Islet precursor cell (in vitro differentiated cells): ENCODE measurements around the gene GP1BB.
"Not testable (repeated sequence)": the region's sequence is repeated elsewhere in the genome, so short reads cannot be mapped to it uniquely, and the experiment has no call there.

ENCODE experiments used
- DNase-seq: peaks from one replicate; pipeline ENCODE4 v3.0.0-alpha.2; 2018

The GP1BB gene

DNA sequence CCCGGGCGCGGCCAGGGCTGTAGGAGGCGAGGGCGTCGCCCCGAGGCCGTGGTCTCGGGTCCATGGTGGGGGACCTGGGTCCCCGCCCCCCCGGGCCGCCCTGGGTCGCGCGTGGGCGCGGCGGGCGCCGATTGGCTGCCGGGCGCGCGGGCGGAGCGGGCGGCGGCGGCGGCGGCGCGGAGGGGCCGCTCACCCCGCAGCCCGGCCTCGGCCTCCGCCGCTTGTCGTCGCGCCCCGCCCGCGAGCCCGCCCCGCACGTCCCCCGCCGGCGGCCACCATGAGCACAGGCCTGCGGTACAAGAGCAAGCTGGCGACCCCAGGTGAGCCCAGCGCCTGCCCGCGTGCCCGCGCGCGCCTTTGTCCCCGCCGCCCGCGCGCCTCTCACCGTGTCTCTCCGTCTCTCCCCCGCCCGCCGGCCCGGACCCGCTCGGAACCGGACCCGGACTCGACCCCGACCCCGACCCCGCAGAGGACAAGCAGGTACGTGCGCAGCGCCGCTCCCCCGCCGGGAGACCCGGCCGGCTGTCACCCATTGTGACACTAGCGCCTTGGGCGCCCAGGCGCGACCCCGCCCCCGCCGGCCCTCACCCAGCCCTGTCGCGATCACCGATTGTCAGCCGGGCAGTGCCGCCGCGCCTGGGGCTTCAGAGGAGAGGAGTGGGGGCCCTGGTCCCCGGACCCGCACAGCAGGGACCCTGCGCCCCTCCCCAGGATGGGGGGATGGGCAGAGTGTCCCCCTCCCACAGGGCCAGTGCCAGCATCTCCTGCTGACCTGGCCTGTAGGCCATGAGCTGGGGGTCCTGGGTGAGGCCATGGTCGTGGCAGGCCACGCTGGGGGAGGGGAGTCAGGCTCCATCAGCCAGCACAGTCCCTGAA lies 8.8 kb upstream of the GP1BB start, which contains the start of gene SEPTIN5:
Gene SEPTIN5, plus strand, starts transcription at position 192 of the 876 bp plus-strand sequence. Its CDS starts 86 bp downstream, at position 278.
- DNase-seq = no peak

DNA sequence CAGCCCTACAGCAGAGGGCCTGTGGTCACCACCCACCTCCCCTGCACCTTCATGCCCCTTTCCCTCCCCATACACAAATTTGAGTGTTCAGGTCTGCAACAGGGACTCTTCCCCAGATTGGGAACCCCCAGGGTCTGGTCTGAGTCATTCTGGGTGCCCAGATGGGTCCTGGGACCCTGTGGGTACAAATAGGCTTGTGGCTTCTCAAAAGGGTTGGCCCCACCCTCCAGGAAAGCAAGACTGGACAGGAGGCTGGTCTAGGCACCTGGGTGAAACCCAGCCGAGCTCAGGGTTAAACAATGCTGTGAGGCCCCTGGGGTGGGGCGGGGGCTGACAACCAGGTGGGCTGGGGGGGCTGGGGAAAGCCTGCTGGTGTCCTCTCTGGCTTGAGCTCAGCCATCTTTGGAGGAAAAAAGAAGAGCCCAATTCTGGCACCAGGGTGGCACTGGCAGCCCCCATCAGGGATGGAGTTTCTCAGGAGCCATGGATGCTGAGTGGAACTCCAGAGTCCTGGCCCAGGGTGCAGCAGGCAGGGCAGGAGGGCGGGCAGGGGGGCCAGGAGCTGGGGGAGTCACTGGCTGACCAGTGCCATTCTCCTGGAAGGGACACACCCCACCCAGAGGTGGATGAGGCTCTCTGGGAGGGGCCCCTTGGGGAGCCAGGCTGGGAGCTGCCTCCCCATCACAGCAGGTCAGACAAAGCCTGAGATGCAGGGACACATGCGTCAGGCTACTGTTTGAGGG lies 8.0 kb upstream of the GP1BB start:
- DNase-seq = no peak

DNA sequence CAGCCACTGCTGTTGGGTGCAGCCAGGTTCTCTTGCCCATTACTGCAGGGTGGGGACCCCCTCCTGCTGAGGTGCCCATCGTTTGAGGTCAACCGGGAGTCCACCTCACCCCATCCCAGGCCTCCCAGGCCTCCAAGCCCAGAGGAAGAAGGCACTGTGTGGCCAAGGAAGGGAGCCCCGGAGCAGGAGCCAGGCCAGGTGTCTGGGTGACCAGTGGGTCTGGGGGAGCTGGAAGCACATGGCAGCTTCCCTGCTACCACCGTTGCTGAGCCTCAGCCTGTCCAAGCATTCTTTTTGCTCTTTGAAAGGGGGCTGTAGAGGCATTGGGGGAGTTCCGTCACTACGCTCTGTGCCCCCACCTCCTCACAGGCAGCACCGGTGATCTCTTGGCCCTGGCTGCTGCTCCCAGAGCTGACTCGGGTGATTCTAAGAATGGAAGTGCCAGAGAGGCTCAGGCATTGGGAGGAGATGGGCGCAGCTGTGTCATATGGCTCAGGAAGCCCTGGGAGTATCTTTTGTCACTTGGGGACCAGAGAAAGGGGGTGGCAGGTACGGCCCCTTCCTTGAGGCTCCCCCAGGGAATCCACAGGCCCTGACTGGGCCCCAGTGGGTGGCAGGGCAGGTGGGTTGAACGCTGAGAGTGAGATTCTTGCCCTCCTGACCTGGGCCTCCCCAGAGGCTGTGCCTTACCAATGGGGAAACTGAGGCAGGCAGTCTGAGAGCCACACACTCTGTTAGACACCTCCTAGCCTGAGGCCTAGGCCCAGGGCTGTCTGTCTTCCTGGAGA lies 7.1 kb upstream of the GP1BB start:
- no peak for DNase-seq

DNA sequence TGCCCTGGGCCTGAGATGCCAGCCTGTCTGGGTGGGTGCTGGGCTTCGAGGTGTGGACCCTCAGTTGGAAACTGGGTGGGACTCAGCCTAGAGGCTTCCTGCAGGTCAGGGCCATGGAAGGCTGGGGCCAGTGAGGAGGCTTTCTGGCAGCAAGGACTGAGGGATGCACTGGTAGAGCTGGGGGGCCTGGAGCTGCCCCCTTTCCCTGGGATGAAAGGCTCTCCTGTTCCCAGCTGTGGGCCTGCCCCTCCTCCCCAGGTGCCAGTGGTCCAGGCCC lies 6.6 kb upstream of the GP1BB start:
- DNase-seq = no peak

DNA sequence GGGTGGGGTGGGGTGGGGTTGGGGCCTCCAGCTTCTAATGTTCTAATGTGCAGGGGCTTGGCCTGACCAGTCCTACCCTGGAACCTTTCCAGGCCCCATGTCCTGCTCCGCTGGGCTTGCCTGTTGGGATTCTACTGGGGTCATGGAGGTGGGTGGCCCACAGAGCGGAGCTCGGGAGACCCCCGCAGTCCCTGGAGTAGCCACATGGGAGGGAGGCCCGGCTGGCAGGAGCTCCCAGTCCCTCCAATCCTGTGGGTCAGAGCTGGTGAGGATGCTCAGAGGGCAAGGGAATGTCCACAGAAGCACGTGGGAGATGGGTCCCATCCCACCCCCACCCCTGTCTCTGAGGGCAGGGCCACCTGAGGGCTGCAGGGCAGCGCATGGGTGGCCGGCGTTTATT lies 6.2 kb upstream of the GP1BB start:
- DNase-seq = no peak

DNA sequence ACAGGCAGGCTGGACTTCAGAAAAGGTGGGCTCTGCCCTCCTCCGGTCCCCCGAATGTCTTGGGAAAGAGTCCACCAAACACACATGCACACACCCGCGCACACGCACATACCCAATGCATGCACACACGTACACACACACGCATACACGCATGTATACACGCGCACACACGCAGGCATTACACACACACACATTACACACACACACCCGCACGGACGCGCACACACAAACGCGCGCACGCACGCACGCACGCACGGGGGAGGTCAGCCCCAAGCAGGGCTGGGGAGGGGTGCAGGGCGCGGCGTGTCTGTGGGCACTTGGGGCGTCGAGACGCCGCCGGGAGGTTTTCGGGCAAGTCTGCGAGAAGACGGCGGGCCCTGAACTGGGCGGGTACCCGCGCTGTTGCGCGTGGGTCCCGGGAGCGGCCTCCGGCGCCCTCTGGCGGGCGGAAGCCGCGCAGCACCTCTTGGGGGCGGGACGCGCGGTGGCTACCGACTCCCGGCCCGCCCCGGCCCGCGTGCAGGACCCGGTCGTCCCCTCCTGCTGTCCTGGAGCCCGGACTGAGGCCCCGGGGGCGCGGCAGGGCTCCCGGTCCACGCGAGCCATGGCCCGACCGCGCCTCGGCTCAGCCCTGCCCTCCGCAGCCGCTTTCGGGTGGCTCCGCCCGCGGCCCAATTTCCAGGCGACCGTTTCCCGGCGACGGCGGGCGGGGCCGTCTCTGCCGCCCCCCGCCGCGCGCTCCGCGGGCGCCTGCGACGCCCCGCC lies 5.5 kb upstream of the GP1BB start:
- peak; percentile 81 for DNase-seq

DNA sequence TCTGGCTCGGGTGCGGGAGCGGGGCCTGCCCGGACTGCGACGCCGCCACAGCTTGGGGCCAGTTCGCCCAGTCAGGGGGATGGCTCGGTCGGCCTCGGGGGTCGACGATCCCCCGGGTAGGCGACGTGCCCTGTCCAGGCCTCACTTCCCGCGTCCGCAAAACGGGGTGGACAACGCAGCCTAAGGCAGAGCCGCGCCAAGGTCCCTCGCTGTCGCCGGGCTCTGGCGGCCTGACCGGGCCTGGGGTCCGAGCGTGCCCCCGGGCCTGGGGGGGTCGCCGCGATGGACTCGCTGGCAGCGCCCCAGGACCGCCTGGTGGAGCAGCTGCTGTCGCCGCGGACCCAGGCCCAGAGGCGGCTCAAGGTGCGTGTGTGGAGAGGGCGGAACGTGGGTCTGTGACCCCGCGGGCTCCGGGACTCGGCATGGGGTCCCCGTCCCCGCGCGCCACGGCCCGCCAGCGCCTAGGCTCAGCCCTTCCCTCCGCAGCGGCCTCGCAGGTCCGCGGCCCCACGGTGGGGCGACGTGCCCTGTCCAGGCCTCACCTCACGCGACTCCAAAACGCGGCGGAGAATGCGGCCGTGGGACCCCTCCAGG lies 4.8 kb upstream of the GP1BB start:
- no peak for DNase-seq

DNA sequence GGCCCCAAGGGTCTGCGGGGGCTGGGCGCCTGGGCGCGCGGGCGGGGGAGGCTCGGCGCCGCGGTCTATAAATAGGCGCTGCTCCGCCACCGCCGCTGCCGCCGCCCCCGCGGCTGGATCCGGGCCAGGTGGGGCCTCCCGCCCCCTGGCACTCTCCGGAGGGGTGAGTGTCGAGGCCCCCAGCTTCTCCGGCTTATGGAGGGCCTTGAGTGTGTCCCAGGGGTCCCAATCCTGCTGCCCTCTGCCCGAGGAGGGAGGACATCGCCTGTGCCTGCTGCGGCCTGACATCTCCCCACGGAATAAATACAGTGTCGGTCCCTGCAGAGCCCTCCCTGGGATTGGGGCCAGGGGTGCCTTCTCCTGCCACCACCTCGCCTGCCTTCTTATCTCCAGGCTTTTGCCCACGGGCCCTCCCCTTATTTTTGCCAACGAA lies 4.3 kb upstream of the GP1BB start:
- DNase-seq = no peak

DNA sequence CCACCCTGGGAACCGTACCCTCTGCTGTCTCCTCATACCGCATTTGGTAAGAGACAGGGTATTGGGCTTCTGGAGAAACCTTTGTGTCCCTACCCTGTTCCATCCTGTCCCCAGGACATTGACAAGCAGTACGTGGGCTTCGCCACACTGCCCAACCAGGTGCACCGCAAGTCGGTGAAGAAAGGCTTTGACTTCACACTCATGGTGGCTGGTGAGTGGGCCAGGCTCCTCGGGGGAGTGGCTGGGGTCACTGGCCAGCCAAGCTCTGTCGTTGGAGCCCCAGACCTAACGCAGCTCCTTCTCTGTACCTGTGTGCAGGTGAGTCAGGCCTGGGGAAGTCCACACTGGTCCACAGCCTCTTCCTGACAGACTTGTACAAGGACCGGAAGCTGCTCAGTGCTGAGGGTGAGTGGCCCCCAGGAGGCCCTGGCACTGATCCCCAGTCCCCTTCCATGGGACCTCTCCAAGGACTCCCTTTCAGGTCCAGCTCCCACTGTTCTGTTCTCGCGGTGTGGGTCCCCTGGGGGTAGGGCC lies 3.8 kb upstream of the GP1BB start:
- no peak for DNase-seq

DNA sequence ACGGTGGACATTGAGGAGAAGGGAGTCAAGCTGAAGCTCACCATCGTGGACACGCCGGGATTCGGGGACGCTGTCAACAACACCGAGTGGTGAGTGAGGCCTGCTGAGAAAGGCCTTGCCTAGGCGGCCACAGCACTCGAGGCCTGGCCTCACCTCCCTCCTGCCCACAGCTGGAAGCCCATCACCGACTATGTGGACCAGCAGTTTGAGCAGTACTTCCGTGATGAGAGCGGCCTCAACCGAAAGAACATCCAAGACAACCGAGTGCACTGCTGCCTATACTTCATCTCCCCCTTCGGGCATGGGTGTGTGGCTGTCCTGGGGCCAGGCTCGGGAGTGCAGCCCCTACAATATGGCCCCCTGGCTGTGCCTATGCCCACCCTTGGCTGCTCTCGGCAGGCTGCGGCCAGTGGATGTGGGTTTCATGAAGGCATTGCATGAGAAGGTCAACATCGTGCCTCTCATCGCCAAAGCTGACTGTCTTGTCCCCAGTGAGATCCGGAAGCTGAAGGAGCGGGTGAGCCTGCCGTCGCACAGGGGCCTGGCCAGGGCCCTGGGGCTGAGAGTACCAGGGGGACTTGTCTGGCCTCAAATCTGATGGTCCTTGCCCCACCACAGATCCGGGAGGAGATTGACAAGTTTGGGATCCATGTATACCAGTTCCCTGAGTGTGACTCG lies 3.0 kb upstream of the GP1BB start:
- DNase-seq = no peak

DNA sequence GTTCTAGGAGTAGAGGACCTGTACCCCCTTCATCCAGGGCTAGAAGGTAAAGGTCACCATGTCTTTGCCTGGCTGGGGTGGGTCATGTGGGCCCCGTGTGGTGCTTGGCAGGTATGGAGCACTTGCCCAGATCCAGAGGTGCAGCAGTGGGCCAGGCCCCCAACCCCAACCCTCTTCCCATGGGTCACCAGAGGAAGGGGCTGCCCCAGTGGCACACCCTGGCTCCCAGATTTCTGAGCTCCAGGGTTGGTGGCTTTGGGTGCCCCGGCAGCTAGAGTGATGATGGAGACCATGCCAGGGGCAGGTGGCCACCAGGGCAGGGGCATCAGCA lies 2.4 kb upstream of the GP1BB start:
- no peak for DNase-seq

DNA sequence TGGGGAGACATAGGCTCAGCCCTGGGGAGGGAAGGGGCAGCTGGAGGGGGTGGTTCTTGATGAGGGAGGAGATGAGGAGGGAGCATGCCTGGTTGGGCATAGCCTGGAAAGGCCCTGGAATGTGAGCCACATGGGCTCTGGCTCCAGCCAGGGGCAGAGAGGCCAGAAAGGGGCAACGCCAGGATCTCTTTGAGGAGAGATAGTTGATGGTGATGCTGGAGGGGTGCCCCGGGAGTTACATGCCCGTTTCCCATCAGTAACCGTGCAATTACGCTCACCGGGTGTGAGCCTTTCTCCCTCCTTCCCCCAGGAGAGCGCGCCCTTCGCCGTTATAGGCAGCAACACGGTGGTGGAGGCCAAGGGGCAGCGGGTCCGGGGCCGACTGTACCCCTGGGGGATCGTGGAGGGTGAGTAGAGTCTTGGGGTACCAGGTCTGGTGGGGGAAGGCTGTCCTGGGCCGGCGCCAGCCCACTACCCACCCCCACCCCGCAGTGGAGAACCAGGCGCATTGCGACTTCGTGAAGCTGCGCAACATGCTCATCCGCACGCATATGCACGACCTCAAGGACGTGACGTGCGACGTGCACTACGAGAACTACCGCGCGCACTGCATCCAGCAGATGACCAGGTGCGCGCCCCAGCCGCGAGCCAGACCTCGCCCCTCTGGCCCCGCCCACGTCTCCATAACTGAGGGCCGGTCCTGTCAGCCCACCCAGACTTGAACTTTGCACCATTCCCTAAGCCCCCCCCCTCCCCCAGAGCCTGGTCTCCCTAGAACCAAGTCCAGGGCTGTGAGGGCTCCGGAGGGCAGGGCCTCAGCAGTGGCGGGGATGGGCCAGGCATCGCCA lies 1.8 kb upstream of the GP1BB start:
- no peak for DNase-seq

DNA sequence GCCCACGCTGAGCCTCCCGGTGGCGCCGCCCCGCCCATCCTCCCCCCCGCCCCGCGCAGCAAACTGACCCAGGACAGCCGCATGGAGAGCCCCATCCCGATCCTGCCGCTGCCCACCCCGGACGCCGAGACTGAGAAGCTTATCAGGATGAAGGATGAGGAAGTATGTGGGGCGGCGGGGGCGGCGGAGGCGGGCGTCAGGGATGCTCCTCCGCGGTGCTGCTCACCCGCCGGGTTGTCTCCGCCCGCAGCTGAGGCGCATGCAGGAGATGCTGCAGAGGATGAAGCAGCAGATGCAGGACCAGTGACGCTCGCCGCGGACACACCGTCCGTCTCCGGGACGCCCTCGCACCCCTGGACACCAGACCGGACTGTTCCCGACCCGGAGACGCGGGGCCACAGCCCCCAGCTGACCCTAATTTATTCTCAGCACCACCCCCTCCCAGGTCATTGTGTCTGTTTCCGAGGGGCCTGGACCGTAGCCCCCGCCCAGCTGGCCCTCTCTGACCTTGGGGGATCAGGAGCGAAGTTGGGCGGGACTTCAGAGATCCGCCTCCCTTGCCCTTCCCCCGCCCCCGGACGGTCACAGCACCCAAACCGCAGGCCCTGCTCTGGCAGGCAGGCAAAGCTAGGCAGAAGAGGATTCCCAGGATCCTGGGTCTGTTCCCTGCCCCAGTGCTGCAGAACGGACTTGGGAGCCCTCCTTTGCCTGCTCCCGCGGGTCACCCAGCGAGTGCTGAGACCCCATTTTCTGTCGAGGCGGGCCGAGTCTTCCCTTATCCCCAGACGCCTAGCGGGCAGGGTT lies 959 bp upstream of the GP1BB start:
- peak; percentile 71 for DNase-seq

DNA sequence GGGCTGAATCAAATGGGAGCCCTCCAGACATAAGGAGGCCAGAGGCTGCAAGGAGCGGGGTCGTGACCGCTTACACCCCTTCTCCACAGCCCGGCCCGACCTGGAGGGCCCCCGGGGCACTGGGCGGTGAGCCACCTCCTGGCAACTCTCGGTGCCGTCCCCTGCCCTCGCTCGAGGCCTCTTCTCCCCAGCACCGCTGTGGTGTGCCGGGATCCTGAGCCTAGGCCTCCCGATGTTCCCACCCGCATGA lies 432 bp upstream of the GP1BB start:
- DNase-seq = no peak

DNA sequence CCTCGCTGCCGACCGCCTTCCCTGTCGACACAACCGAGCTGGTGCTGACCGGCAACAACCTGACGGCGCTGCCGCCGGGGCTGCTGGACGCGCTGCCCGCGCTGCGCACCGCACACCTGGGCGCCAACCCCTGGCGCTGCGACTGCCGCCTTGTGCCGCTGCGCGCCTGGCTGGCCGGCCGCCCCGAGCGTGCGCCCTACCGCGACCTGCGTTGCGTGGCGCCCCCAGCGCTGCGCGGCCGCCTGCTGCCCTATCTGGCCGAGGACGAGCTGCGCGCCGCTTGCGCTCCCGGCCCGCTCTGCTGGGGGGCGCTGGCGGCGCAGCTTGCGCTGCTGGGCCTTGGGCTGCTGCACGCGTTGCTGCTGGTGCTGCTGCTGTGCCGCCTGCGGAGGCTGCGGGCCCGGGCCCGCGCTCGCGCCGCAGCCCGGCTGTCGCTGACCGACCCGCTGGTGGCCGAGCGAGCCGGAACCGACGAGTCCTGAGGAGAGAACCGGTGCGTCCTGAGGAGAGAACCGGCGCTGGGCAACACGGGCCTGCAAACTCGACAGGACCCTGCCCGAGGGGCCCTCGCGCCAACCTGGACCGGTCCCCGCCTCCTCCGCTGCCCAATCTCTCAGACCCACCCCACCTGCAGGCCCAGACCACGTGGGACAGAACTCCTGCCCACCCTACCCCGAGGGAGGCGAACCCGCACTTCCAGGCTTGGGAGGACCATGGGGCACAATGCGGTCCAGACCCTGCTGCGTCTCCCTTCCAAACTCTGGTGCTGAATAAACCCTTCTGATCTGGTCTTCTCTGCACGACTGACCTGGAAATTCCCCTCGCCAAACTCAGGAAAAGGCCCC lies 866 bp downstream of the GP1BB start:
- DNase-seq = peak; percentile 84

DNA sequence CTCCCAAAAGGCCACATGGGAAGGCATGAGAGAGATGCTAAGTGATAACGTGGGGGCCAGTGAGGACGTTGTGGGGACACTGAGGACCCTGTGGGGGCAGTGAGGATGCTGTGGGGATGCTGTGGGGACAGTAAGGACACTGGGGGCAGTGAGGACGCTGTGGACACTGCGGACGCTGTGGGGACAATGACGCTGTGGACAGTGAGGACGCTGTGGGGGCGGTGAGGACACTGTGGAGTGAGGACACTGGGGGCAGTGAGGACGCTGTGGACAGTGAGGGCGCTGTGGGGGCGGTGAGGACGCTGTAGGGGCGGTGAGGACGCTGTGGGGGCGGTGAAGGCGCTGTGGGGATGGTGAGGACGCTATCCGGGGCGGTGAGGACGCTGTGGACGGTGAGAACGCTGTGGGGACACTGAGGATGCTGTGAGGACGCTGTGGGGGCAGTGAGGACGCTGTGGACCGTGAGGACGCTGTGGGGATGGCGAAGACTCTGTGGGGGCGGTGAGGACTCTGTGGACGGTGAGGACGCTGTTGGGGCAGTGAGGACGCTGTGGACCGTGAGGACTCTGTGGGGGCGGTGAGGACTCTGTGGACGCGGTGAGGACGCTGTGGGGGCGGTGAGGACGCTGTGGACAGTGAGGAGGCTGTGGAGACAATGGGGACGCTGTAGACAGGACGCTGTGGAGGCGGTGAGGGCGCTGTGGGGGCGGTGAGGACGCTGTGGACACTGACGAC lies 1.8 kb downstream of the GP1BB start:
- no peak for DNase-seq

DNA sequence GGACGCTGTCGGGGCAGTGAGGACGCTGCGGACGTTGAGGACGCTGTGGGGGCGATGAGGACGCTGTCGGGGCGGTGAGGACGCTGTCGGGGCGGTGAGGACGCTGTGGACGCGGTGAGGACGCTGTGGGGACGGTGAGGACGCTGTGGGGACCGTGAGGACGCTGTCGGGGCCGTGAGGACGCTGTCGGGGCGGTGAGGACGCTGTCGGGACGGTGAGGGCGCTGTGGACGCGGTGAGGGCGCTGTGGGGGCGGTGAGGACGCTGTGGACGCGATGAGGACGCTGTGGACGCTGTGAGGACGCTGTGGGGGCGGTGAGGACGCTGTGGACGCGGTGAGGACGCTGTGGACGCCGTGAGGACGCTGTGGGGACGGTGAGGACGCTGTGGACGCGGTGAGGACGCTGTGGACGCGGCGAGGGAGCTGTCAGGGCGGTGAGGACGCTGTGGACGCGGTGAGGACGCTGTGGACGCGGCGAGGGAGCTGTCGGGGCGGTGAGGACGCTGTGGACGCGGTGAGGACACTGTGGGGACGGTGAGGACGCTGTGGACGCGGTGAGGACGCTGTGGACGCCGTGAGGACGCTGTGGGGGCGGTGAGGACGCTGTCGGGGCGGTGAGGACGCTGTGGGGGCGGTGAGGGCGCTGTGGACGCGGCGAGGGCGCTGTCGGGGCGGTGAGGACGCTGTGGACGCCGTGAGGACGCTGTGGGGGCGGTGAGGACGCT lies 2.9 kb downstream of the GP1BB start:
- not testable (repeated sequence) for DNase-seq
